GM23338 (cell line): ENCODE data around the gene CHCHD3.

Source experiments
- CREB1 ChIP-seq: fragments of 250-450 bp; sonication (Bioruptor Pico); IDR thresholded peaks from 2 replicates; pipeline ENCODE4 v1.5.0; 2020; ENCODE audit warnings: low read depth, mild to moderate bottlenecking, moderate library complexity
- CTCF ChIP-seq, 2 experiments: fragments of 200-600 bp in 1 of 2; sonication (generic) in 1 of 2; conservative IDR thresholded peaks; 2 replicates each; pipeline versions ENCODE4 v1.5.1 to v1.6.1; 2016 to 2017; ENCODE audit warnings: antibody characterized with exemption in 2 of 2, low read depth in 2 of 2, mild to moderate bottlenecking in 2 of 2, moderate library complexity in 1 of 2
- EZH2 ChIP-seq: fragments of 200-600 bp; sonication (generic); IDR thresholded peaks from one replicate; pipeline ENCODE4 v1.8.0; 2017; ENCODE audit warnings: antibody characterized with exemption, mild to moderate bottlenecking, low read depth; ENCODE audit not compliant: unreplicated experiment
- POLR2AphosphoS5 ChIP-seq: IDR thresholded peaks from 2 replicates; pipeline ENCODE4 v1.6.1; 2016; ENCODE audit warnings: antibody characterized with exemption, low read depth
- REST ChIP-seq: IDR thresholded peaks from one replicate; pipeline ENCODE4 v1.6.1; 2018; ENCODE audit warnings: antibody characterized with exemption; ENCODE audit not compliant: unreplicated experiment

GRCh38 chr7:133052826-133053225, 29.1 kb downstream of the CHCHD3 start:
- TF ChIP-seq CTCF (conservative IDR thresholded peaks at IDR 0.05; ENCODE audit: low read depth in 2 of 2) = no peak
- TF ChIP-seq POLR2AphosphoS5 = no peak
- no peak for TF ChIP-seq REST
- no peak for TF ChIP-seq EZH2
- TF ChIP-seq CREB1 (CRISPR knock-in tag) = no peak
